ENCODE measurements around the gene HMGN4. TPM values are rescaled to one million over a fixed set of nuclear protein-coding genes. Genes with fewer than 3 reads are reported as not detected.

HMGN4 gene
- total RNA-seq, 1 donor from 2014 or later: 27.2 TPM

- H3K36me3 Mint-ChIP-seq (ENCODE audit: low read depth, unreplicated experiment): no peaks in the 10 kb centered on the region
- H3K27ac Mint-ChIP-seq (ENCODE audit: unreplicated experiment): peak overlapping the region; percentile 21
- H3K9me3 Mint-ChIP-seq (ENCODE audit: unreplicated experiment): no peaks in the 10 kb centered on the region
- H3K27me3 Mint-ChIP-seq (ENCODE audit: unreplicated experiment): no peaks in the 10 kb centered on the region
- H3K4me3 Mint-ChIP-seq (ENCODE audit: unreplicated experiment): no peak overlapping the region
- DNase-seq (ENCODE audit: low spot score): no peak
- no peak for TF ChIP-seq CTCF (IDR thresholded peaks at IDR 0.05; ENCODE audit: unreplicated experiment)
- peaks cover 3% of the 10 kb centered on the region for H3K4me1 Mint-ChIP-seq (ENCODE audit: unreplicated experiment)
Observed at GRCh38 chr6:26494117-26494516, 44.0 kb upstream of the HMGN4 start.

- no peak for DNase-seq (ENCODE audit: low spot score)
- Mint-ChIP-seq H3K4me1 (ENCODE audit: unreplicated experiment) (peaks cover 10% of the 10 kb centered on the region), H3K27me3 (ENCODE audit: unreplicated experiment) (no peaks in the 10 kb centered on the region), H3K4me3 (ENCODE audit: unreplicated experiment) (no peak overlapping the region), H3K36me3 (ENCODE audit: low read depth, unreplicated experiment) (no peaks in the 10 kb centered on the region), H3K9me3 (ENCODE audit: unreplicated experiment) (no peaks in the 10 kb centered on the region), H3K27ac (ENCODE audit: unreplicated experiment) (no peak overlapping the region)
- TF ChIP-seq CTCF (IDR thresholded peaks at IDR 0.05; ENCODE audit: unreplicated experiment): no peak
Observed at GRCh38 chr6:26495281-26495680, 42.9 kb upstream of the HMGN4 start.

GRCh38 chr6:26497610-26498009, 40.6 kb upstream of the HMGN4 start:
- Mint-ChIP-seq H3K27me3 (ENCODE audit: unreplicated experiment) (peaks cover 8% of the 10 kb centered on the region), H3K4me1 (ENCODE audit: unreplicated experiment) (peaks cover 22% of the 10 kb centered on the region), H3K4me3 (ENCODE audit: unreplicated experiment) (no peak overlapping the region), H3K9me3 (ENCODE audit: unreplicated experiment) (no peaks in the 10 kb centered on the region), H3K36me3 (ENCODE audit: low read depth, unreplicated experiment) (no peaks in the 10 kb centered on the region), H3K27ac (ENCODE audit: unreplicated experiment) (no peak overlapping the region)
- no peak for DNase-seq (ENCODE audit: low spot score)
- no peak for TF ChIP-seq CTCF (IDR thresholded peaks at IDR 0.05; ENCODE audit: unreplicated experiment)

GRCh38 chr6:26500102-26500501, 38.1 kb upstream of the HMGN4 start, which contains the start of gene BTN1A1:
TSS of gene BTN1A1 (plus strand) at chr6:26500303. CDS start at chr6:26501287, 984 bp downstream.
- Mint-ChIP-seq H3K27me3 (ENCODE audit: unreplicated experiment) (peaks cover 8% of the 10 kb centered on the region), H3K27ac (ENCODE audit: unreplicated experiment) (no peak within 1 kb of the TSS), H3K9me3 (ENCODE audit: unreplicated experiment) (no peaks in the 10 kb centered on the region), H3K4me3 (ENCODE audit: unreplicated experiment) (no peak within 1 kb of the TSS), H3K36me3 (ENCODE audit: low read depth, unreplicated experiment) (no peaks in the 10 kb centered on the region), H3K4me1 (ENCODE audit: unreplicated experiment) (peaks cover 22% of the 10 kb centered on the region)
- DNase-seq (ENCODE audit: low spot score): no peak
- no peak for TF ChIP-seq CTCF (IDR thresholded peaks at IDR 0.05; ENCODE audit: unreplicated experiment)

GRCh38 chr6:26501482-26501986, 36.6 kb upstream of the HMGN4 start:
- TF ChIP-seq CTCF (IDR thresholded peaks at IDR 0.05; ENCODE audit: unreplicated experiment): no peak
- peaks cover 26% of the 10 kb centered on the region for H3K4me1 Mint-ChIP-seq (ENCODE audit: unreplicated experiment)
- H3K27me3 Mint-ChIP-seq (ENCODE audit: unreplicated experiment): peaks cover 8% of the 10 kb centered on the region
- no peak overlapping the region for H3K4me3 Mint-ChIP-seq (ENCODE audit: unreplicated experiment)
- no peak overlapping the region for H3K27ac Mint-ChIP-seq (ENCODE audit: unreplicated experiment)
- DNase-seq (ENCODE audit: low spot score): peak; percentile 30
- no peaks in the 10 kb centered on the region for H3K36me3 Mint-ChIP-seq (ENCODE audit: low read depth, unreplicated experiment)
- no peaks in the 10 kb centered on the region for H3K9me3 Mint-ChIP-seq (ENCODE audit: unreplicated experiment)

Measured in endothelial cell (in vitro differentiated cells).